ENCODE data around the gene ZSCAN20. TPM values are rescaled to one million over a fixed set of nuclear protein-coding genes. Genes with fewer than 3 reads are reported as not detected.

ZSCAN20 gene
- total and polyA plus RNA-seq, 2 experiments from 2014 or later, result 0.91 to 4.9 TPM

DNA sequence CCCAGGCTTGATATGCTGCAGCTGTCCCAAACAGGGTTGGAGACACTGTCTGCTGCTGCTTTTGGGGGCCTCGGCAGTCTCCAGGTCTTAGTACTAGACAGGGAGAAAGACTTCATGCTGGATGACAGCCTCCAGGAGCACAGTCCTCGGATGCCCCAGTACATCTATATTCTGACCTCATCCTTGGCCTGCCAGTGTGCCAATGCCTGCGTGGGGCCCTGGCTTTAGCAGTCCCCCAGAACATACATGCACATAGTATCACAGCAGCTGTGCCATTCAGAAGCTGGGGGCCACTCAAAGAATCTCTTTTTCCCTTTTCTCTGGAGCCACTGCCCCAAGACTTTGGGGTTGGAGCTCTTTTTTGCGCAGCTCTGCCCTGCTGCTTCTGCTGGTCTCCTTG is 4.4 kb upstream of the ZSCAN20 start (continued):
- TF ChIP-seq, protein P1, sequence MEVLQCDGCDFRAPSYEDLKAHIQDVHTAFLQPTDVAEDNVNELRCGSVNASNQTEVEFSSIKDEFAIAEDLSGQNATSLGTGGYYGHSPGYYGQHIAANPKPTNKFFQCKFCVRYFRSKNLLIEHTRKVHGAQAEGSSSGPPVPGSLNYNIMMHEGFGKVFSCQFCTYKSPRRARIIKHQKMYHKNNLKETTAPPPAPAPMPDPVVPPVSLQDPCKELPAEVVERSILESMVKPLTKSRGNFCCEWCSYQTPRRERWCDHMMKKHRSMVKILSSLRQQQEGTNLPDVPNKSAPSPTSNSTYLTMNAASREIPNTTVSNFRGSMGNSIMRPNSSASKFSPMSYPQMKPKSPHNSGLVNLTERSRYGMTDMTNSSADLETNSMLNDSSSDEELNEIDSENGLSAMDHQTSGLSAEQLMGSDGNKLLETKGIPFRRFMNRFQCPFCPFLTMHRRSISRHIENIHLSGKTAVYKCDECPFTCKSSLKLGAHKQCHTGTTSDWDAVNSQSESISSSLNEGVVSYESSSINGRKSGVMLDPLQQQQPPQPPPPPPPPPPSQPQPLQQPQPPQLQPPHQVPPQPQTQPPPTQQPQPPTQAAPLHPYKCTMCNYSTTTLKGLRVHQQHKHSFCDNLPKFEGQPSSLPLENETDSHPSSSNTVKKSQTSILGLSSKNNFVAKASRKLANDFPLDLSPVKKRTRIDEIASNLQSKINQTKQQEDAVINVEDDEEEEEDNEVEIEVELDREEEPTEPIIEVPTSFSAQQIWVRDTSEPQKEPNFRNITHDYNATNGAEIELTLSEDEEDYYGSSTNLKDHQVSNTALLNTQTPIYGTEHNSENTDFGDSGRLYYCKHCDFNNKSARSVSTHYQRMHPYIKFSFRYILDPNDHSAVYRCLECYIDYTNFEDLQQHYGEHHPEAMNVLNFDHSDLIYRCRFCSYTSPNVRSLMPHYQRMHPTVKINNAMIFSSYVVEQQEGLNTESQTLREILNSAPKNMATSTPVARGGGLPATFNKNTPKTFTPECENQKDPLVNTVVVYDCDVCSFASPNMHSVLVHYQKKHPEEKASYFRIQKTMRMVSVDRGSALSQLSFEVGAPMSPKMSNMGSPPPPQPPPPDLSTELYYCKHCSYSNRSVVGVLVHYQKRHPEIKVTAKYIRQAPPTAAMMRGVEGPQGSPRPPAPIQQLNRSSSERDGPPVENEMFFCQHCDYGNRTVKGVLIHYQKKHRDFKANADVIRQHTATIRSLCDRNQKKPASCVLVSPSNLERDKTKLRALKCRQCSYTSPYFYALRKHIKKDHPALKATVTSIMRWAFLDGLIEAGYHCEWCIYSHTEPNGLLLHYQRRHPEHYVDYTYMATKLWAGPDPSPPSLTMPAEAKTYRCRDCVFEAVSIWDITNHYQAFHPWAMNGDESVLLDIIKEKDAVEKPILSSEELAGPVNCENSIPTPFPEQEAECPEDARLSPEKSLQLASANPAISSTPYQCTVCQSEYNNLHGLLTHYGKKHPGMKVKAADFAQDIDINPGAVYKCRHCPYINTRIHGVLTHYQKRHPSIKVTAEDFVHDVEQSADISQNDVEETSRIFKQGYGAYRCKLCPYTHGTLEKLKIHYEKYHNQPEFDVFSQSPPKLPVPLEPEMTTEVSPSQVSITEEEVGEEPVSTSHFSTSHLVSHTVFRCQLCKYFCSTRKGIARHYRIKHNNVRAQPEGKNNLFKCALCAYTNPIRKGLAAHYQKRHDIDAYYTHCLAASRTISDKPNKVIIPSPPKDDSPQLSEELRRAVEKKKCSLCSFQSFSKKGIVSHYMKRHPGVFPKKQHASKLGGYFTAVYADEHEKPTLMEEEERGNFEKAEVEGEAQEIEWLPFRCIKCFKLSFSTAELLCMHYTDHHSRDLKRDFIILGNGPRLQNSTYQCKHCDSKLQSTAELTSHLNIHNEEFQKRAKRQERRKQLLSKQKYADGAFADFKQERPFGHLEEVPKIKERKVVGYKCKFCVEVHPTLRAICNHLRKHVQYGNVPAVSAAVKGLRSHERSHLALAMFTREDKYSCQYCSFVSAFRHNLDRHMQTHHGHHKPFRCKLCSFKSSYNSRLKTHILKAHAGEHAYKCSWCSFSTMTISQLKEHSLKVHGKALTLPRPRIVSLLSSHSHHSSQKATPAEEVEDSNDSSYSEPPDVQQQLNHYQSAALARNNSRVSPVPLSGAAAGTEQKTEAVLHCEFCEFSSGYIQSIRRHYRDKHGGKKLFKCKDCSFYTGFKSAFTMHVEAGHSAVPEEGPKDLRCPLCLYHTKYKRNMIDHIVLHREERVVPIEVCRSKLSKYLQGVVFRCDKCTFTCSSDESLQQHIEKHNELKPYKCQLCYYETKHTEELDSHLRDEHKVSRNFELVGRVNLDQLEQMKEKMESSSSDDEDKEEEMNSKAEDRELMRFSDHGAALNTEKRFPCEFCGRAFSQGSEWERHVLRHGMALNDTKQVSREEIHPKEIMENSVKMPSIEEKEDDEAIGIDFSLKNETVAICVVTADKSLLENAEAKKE (CRISPR knock-in tag; IDR thresholded peaks at IDR 0.05), result no peak
- TF ChIP-seq, protein P2, sequence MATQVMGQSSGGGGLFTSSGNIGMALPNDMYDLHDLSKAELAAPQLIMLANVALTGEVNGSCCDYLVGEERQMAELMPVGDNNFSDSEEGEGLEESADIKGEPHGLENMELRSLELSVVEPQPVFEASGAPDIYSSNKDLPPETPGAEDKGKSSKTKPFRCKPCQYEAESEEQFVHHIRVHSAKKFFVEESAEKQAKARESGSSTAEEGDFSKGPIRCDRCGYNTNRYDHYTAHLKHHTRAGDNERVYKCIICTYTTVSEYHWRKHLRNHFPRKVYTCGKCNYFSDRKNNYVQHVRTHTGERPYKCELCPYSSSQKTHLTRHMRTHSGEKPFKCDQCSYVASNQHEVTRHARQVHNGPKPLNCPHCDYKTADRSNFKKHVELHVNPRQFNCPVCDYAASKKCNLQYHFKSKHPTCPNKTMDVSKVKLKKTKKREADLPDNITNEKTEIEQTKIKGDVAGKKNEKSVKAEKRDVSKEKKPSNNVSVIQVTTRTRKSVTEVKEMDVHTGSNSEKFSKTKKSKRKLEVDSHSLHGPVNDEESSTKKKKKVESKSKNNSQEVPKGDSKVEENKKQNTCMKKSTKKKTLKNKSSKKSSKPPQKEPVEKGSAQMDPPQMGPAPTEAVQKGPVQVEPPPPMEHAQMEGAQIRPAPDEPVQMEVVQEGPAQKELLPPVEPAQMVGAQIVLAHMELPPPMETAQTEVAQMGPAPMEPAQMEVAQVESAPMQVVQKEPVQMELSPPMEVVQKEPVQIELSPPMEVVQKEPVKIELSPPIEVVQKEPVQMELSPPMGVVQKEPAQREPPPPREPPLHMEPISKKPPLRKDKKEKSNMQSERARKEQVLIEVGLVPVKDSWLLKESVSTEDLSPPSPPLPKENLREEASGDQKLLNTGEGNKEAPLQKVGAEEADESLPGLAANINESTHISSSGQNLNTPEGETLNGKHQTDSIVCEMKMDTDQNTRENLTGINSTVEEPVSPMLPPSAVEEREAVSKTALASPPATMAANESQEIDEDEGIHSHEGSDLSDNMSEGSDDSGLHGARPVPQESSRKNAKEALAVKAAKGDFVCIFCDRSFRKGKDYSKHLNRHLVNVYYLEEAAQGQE (IDR thresholded peaks at IDR 0.05; ENCODE audit: unreplicated experiment), result no peak
- TF ChIP-seq ZNF331 (CRISPR knock-in tag; IDR thresholded peaks at IDR 0.05; ENCODE audit: low read depth) (no peak), POLR2AphosphoS5 (IDR thresholded peaks at IDR 0.05; ENCODE audit: low read depth) (no peak), STAT1 (IDR thresholded peaks at IDR 0.05; ENCODE audit: unreplicated experiment) (no peak), JUNB (IDR thresholded peaks at IDR 0.05; ENCODE audit: unreplicated experiment) (no peak), ZNF114 (CRISPR knock-in tag; IDR thresholded peaks at IDR 0.05) (no peak), CREB1 (CRISPR knock-in tag; IDR thresholded peaks at IDR 0.05; ENCODE audit: low read depth) (no peak)
- TF ChIP-seq, protein P3, sequence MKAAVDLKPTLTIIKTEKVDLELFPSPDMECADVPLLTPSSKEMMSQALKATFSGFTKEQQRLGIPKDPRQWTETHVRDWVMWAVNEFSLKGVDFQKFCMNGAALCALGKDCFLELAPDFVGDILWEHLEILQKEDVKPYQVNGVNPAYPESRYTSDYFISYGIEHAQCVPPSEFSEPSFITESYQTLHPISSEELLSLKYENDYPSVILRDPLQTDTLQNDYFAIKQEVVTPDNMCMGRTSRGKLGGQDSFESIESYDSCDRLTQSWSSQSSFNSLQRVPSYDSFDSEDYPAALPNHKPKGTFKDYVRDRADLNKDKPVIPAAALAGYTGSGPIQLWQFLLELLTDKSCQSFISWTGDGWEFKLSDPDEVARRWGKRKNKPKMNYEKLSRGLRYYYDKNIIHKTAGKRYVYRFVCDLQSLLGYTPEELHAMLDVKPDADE (IDR thresholded peaks at IDR 0.05), result no peak

Measured in GM23338 (cell line).